DND-41 (cell line): ENCODE data around the gene PREX1.

Experiments used
- EZH2 ChIP-seq: IDR thresholded peaks from 3 replicates; pipeline ENCODE4 v1.6.1; 2012; ENCODE audit warnings: borderline replicate concordance, low read depth, mild to moderate bottlenecking, moderate library complexity, low read length, inconsistent platforms; ENCODE audit not compliant: severe bottlenecking
- TF ChIP-seq, protein P1 (sequence below): IDR thresholded peaks from 2 replicates; pipeline ENCODE4 v1.5.1; 2012; ENCODE audit warnings: borderline replicate concordance, low read length, moderate library complexity, mild to moderate bottlenecking; ENCODE audit not compliant: poor library complexity, severe bottlenecking; ENCODE audit errors: extremely low read depth

DNA sequence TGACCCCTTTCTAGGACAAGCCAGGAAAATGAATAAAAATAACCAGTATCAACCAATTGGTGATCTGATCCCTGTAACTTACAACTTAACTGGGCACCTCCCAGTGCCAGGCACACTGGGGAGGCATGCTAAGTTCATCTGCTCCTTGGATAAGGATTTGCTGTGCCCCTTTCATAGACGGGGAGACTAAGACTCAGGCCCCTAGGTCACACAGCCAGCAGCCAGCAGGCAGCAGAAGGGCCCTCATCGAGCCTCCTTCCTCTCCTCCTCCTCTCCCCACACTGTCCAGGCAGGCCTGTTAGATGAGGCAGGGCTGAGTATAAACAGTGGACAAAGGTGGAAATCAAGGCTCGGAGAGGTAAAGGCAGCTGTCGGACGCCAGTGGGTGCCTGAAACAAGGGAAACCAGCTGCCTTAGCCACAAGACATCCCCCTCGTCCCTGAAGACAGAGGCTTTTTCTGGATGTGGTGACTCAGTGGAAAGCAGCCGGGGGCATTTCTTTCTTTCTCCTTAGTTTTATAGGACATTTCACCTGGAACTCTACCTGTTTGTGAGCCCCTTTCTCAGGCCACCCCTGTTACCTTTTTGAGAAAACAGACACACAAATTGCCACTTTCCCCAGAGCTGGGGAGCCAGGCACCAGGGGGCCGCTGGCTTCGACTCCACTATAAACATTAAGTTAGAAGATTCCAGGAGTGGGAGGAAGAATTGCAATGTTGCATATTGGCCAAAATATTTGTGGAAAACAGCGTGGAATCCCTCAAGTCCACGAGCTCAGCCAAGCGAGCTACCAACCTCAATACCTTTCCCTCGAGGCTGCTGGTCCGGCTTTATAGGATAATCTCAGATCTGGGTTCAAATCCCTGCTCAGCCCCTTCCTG lies 166.0 kb downstream of the PREX1 start:
- TF ChIP-seq, protein P1, sequence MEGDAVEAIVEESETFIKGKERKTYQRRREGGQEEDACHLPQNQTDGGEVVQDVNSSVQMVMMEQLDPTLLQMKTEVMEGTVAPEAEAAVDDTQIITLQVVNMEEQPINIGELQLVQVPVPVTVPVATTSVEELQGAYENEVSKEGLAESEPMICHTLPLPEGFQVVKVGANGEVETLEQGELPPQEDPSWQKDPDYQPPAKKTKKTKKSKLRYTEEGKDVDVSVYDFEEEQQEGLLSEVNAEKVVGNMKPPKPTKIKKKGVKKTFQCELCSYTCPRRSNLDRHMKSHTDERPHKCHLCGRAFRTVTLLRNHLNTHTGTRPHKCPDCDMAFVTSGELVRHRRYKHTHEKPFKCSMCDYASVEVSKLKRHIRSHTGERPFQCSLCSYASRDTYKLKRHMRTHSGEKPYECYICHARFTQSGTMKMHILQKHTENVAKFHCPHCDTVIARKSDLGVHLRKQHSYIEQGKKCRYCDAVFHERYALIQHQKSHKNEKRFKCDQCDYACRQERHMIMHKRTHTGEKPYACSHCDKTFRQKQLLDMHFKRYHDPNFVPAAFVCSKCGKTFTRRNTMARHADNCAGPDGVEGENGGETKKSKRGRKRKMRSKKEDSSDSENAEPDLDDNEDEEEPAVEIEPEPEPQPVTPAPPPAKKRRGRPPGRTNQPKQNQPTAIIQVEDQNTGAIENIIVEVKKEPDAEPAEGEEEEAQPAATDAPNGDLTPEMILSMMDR: no peak
- TF ChIP-seq EZH2: no peak
